Upper lobe of left lung (tissue), 4 donors: ENCODE data around the gene VKORC1.

Experiments used
- CTCF ChIP-seq, 6 experiments: fragments of 450-650 bp in 4 of 6; fragments of 200-600 bp in 2 of 6; sonication (generic) in 2 of 6; IDR thresholded peaks; one replicate each; pipeline ENCODE4 v1.5.1; 2016 to 2019; ENCODE audit warnings: antibody characterized with exemption in 6 of 6
- POLR2A ChIP-seq, 4 donors: fragments of 450-650 bp; IDR thresholded peaks; one replicate each; pipeline ENCODE4 v1.5.1; 2016 to 2017; ENCODE audit warnings: antibody characterized with exemption in 4 of 4, mild to moderate bottlenecking in 2 of 4
- POLR2AphosphoS5 ChIP-seq, 2 donors: sonication (generic); formaldehyde crosslinking; IDR thresholded peaks; one replicate each; pipeline ENCODE4 v1.5.1; 2017; ENCODE audit warnings: antibody characterized with exemption in 2 of 2

- TF ChIP-seq CTCF (IDR thresholded peaks at IDR 0.05) (no peak), POLR2AphosphoS5 (IDR thresholded peaks at IDR 0.05) (no peak), POLR2A (IDR thresholded peaks at IDR 0.05) (no peak)
These were observed 37.3 kb upstream of the VKORC1 start for GRCh38 chr16:31131841-31132271.
